AG10803 (cell line): ENCODE results near the gene TFCP2L1.

Experiments
- DNase-seq: peaks from one replicate; pipeline ENCODE4 v3.0.0; 2010; ENCODE audit warnings: low read depth
- H3K4me3 ChIP-seq: 2 replicates; pipeline ENCODE4 v1.5.1; 2011; ENCODE audit warnings: mild to moderate bottlenecking, low read length, control low read depth
- CTCF ChIP-seq: conservative IDR thresholded peaks from 2 replicates; pipeline ENCODE4 v1.5.1; 2011; ENCODE audit warnings: mild to moderate bottlenecking, low read length, control low read depth, inconsistent platforms

The TFCP2L1 gene

GRCh38 chr2:121253021-121253673, 31.9 kb downstream of the TFCP2L1 start:
- no peak for TF ChIP-seq CTCF
- no peak for DNase-seq
- H3K4me3 ChIP-seq = no peak overlapping the region

GRCh38 chr2:121251497-121251896, 33.5 kb downstream of the TFCP2L1 start:
- DNase-seq = no peak
- no peak overlapping the region for H3K4me3 ChIP-seq
- no peak for TF ChIP-seq CTCF

- TF ChIP-seq CTCF = no peak
- no peak for DNase-seq
- no peak overlapping the region for H3K4me3 ChIP-seq
These were observed 36.1 kb downstream of the TFCP2L1 start for GRCh38 chr2:121248766-121249343.

GRCh38 chr2:121247971-121248370, 37.0 kb downstream of the TFCP2L1 start:
- H3K4me3 ChIP-seq = no peak overlapping the region
- no peak for DNase-seq
- TF ChIP-seq CTCF = no peak

- H3K4me3 ChIP-seq = no peak overlapping the region
- no peak for DNase-seq
- TF ChIP-seq CTCF = no peak
These were observed 37.5 kb downstream of the TFCP2L1 start for GRCh38 chr2:121247534-121247933.

- no peak for DNase-seq
- no peak overlapping the region for H3K4me3 ChIP-seq
- TF ChIP-seq CTCF = no peak
These were observed 38.2 kb downstream of the TFCP2L1 start for GRCh38 chr2:121246704-121247255.

- no peak for TF ChIP-seq CTCF
- no peak for DNase-seq
- H3K4me3 ChIP-seq = no peak overlapping the region
These were observed 39.1 kb downstream of the TFCP2L1 start for GRCh38 chr2:121245913-121246312.
